Neuron (in vitro differentiated cells): ENCODE results near the gene SYK.

Experiments used
- H2AFZ ChIP-seq: one replicate; pipeline ENCODE4 v1.6.1; 2013; ENCODE audit warnings: low read depth, mild to moderate bottlenecking, inconsistent platforms, low read length, moderate library complexity
- H3K27me3 ChIP-seq: one replicate; pipeline ENCODE4 v1.6.1; 2013; ENCODE audit warnings: low read length; ENCODE audit not compliant: insufficient read depth
- H3K36me3 ChIP-seq: one replicate; pipeline ENCODE4 v1.6.1; 2013; ENCODE audit warnings: low read length; ENCODE audit not compliant: insufficient read depth
- H3K4me1 ChIP-seq: one replicate; pipeline ENCODE4 v1.6.1; 2013; ENCODE audit warnings: low read length; ENCODE audit not compliant: insufficient read depth
- H3K4me3 ChIP-seq: 2 replicates; pipeline ENCODE4 v1.5.1; 2013; ENCODE audit warnings: mild to moderate bottlenecking, low read length, moderate library complexity
- H3K9me3 ChIP-seq: one replicate; pipeline ENCODE4 v1.6.1; 2013; ENCODE audit warnings: low read length

Gene SYK

DNA sequence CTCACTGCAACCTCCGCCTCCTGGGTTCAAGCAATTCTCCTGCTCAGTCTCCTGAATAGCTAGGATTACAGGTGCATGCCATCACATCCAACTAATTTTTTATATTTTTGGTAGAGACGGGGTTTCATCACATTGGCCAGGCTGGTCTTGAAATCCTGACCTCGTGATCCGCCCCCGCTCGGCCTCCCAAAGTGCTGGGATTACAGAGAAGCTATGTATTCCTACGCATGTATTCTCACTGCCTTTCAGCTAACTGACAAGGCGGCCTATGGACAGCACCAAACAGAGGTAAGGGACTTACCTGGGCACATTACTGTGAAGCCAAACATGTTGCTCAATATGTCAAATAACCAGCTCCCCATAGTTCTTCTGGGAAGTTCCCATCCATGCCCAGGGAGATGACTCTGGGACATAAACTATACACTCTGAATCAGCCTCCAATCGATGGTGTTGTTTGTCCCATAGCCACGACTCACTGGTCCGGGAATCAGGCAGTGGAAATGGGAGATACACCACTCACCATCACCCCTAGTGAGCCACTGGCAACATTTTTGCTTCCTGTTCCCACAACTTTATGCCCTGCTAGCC lies 114.6 kb downstream of the SYK start:
- Histone ChIP-seq H3K36me3 (no peaks in the 10 kb centered on the region), H2AFZ (no peak overlapping the region), H3K9me3 (no peaks in the 10 kb centered on the region), H3K27me3 (no peaks in the 10 kb centered on the region), H3K4me3 (no peak overlapping the region), H3K4me1 (no peaks in the 10 kb centered on the region)

DNA sequence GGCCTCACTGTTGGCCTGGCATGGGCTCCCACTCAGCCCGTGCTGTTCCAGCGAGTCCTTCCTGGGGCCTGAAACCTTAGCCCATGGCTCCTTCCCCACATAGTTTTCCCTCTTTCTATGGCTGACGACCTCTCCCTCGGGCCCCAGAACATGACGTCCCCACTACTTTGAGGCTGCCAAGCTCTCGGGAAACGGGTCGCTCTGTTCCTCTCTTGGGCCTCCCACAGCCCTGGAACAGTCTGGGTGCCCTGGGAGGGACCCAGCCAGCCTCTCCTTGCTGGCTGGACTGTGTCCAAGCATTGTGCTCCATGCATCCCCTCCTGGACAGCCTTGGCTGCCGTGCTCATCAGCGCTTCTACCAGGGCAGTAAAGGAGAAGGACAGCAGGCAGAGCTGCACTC lies 118.3 kb downstream of the SYK start:
- Histone ChIP-seq H3K4me1 (no peaks in the 10 kb centered on the region), H2AFZ (no peak overlapping the region), H3K27me3 (no peaks in the 10 kb centered on the region), H3K9me3 (no peaks in the 10 kb centered on the region), H3K4me3 (no peak overlapping the region), H3K36me3 (no peaks in the 10 kb centered on the region)

DNA sequence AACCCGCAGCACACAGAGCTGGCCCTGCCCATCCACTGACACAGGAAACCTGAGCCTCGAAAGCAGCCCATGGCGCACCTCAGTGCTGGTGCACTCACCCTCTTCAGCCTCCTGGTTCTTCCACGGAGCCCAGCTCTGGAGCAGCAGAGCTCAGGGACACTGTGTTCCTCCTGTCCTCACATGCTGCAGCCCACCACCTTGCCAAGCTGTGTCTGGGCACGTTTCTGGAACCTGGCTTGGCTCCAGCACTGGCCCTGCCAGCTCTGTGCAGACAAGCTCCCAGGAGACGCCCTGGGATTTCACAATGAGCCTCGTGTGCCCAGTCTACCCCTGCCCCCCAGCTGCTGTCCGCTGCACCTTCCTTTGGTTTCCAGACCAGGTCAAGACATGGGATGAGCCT lies 119.5 kb downstream of the SYK start:
- no peaks in the 10 kb centered on the region for H3K27me3 ChIP-seq
- no peaks in the 10 kb centered on the region for H3K36me3 ChIP-seq
- H3K4me3 ChIP-seq, result no peak overlapping the region
- H3K4me1 ChIP-seq, result no peaks in the 10 kb centered on the region
- H3K9me3 ChIP-seq, result no peaks in the 10 kb centered on the region
- H2AFZ ChIP-seq, result no peak overlapping the region

DNA sequence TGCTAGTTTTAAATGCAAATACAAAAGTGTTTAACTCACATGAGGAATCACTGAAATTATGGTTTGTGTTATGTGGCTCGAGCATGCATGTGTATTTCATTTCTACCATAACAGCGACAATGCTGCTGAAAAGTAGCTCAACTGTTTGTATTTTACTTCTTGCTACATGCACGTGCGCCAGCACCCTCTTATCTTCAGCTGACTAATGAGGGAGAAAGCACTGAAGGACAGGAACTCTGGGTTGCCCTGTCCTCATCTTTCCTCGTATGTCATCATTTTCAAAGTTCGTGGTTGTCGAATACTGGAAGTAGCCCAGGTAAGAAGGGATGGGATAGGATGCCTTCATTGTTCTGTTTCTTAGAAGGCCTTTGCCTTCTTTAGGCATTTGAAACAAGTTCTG lies 120.3 kb downstream of the SYK start:
- Histone ChIP-seq H2AFZ (no peak overlapping the region), H3K4me3 (no peak overlapping the region), H3K4me1 (no peaks in the 10 kb centered on the region), H3K36me3 (no peaks in the 10 kb centered on the region), H3K27me3 (no peaks in the 10 kb centered on the region), H3K9me3 (no peaks in the 10 kb centered on the region)

DNA sequence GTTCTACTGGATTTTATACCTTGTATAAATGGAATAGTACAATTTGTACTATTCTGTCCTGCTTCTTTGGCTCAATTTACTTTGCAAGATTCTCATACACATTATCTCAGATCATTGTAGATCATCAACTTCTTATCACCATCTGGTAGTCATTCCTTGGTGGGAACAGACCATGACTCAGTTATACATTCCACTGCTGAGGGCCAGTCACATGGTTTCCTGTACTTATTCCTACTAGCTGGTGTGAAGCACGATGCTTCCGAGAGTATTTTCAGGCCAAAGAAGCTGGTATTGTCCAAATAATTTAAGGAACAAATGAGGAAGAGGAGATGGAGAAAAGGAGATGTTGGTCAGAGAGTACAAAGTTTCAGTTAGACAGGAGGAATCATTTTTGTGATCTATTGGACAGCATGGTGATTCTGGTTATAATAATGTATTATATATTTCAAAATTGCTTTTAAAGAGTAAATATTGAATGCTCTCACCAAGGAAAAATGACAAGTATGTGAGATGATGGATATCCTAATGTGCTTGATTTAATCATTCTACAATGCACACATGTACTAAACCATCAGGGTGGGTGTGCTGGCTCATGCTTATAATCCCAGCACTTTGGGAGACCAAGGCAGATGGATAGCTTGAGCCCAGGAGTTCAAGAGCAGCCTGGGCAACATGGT lies 124.1 kb downstream of the SYK start:
- Histone ChIP-seq H3K36me3 (no peaks in the 10 kb centered on the region), H3K9me3 (no peaks in the 10 kb centered on the region), H3K4me1 (no peaks in the 10 kb centered on the region), H3K27me3 (peaks cover 3% of the 10 kb centered on the region), H3K4me3 (no peak overlapping the region), H2AFZ (no peak overlapping the region)

DNA sequence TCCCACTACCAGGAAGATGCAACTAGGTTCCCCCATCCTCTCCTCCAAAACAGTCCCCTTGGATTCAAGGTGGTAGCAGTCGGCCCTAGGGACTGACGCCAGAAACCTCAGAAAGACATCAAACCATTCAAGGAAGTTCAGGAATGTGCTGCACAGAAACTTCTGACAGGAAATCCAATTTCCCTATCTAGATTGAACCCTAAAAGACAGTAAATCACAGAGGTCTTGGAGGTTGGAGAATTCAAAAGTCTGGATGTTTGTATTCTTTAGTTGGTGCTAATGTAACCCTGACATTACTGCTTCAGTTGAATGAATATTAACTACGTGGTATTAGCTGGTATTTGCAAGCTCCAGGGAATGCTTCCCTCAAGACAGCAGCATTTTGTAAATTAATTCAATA lies 125.3 kb downstream of the SYK start:
- no peak overlapping the region for H3K4me3 ChIP-seq
- no peaks in the 10 kb centered on the region for H3K36me3 ChIP-seq
- H2AFZ ChIP-seq, result no peak overlapping the region
- no peaks in the 10 kb centered on the region for H3K9me3 ChIP-seq
- H3K27me3 ChIP-seq, result peaks cover 3% of the 10 kb centered on the region
- no peaks in the 10 kb centered on the region for H3K4me1 ChIP-seq

DNA sequence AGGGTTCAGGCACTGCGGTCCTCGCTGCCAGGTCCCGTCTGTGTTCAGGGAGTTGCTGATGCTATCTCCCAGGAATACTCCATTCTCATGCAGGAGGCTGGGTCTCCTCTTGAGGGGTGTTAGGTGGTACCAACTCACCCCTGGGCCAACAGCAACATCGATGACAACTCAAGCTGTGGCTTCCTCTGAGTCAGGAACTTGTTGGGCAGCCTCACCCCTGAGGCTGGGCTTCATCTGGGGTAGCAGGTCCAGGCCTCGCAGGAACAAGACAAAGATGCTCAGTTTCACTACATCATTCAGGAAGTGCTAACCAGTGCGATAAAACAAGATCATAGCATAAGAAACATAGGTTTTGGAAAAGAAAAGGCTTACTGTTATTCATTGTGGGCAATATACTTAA lies 125.9 kb downstream of the SYK start:
- Histone ChIP-seq H3K4me1 (no peaks in the 10 kb centered on the region), H3K36me3 (no peaks in the 10 kb centered on the region), H3K9me3 (no peaks in the 10 kb centered on the region), H3K27me3 (peaks cover 3% of the 10 kb centered on the region), H2AFZ (no peak overlapping the region), H3K4me3 (no peak overlapping the region)

DNA sequence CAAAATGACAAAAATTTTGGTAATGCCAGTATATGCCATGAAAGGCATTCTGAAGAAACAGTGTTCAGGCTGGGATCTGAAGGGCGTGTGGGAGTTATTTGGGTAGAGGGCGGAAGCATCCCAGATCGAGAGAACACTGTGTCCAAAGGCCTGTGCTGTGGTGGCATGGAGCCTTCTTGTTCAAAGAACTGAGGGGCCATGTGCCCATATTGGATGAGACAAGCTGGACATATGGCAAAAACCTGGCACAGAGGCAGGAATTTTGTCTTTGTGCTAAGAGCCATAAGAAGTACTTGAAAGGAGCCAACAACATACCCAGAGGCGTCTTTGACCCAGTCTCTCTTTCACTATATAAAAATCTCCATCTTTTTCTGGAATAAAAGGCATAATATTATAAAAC lies 128.0 kb downstream of the SYK start:
- Histone ChIP-seq H3K9me3 (no peaks in the 10 kb centered on the region), H3K4me3 (no peak overlapping the region), H3K36me3 (no peaks in the 10 kb centered on the region), H3K4me1 (no peaks in the 10 kb centered on the region), H3K27me3 (peaks cover 3% of the 10 kb centered on the region), H2AFZ (no peak overlapping the region)

DNA sequence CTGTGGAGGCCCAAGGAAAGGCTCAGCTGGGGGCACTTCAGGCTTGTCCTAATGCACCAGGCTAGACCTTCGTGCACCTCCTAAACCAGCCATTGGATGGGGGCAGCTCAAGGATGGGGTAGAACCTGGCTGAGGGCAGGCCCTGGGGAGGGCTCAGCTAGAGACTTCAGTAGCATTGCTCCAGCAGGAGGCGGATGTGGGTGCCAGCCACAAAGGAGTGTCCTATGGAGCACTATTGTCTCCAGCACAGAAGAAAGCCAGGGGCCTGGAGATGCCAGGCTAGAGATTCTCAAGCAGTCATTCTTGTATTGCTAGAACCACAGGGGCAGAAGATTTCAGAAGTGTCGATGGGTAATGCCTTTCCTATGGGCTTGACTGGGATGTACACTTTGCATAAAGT lies 131.8 kb downstream of the SYK start:
- no peak overlapping the region for H2AFZ ChIP-seq
- H3K36me3 ChIP-seq, result no peaks in the 10 kb centered on the region
- H3K4me3 ChIP-seq, result no peak overlapping the region
- no peaks in the 10 kb centered on the region for H3K4me1 ChIP-seq
- no peaks in the 10 kb centered on the region for H3K27me3 ChIP-seq
- no peaks in the 10 kb centered on the region for H3K9me3 ChIP-seq

DNA sequence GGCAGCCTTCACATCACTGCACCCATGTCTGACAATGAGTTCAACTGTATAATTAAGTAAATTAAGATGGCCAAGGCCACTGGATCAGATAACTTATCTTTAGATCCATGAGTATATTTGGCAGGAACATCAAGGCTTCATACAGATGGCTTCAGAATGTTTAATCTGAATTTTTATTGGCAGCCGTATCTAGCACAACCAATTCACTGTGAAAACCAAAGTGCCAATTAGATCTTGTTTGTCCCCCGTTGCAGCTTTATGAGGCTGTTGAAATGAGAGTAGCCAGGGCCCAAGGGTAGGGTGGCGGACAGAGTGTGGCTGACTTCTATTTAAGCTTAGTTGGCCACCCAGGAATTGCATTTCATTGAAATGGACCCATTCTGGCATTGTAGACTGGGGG lies 137.7 kb downstream of the SYK start:
- Histone ChIP-seq H3K4me1 (no peaks in the 10 kb centered on the region), H3K36me3 (no peaks in the 10 kb centered on the region), H2AFZ (no peak overlapping the region), H3K27me3 (no peaks in the 10 kb centered on the region), H3K9me3 (no peaks in the 10 kb centered on the region), H3K4me3 (no peak overlapping the region)

DNA sequence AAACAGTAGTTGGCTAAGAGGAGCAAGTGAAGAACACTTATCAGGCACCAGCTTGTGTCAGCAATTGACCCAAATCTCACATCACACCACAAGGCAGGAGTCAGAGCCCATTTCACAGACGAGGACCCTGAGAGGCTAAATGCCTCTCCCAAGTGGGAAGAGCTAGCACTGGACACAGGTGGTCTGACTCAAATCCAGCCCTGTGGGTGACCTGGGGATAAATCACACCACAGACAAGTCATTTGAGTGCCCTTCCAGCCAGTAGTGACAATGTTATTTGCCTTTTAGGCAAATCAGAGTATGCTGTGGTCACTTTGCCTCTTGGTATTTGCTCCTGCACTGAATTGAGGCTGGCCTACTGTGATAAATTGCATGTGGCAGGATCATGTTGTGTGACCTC lies 138.7 kb downstream of the SYK start:
- no peaks in the 10 kb centered on the region for H3K27me3 ChIP-seq
- H3K4me3 ChIP-seq, result no peak overlapping the region
- no peaks in the 10 kb centered on the region for H3K36me3 ChIP-seq

DNA sequence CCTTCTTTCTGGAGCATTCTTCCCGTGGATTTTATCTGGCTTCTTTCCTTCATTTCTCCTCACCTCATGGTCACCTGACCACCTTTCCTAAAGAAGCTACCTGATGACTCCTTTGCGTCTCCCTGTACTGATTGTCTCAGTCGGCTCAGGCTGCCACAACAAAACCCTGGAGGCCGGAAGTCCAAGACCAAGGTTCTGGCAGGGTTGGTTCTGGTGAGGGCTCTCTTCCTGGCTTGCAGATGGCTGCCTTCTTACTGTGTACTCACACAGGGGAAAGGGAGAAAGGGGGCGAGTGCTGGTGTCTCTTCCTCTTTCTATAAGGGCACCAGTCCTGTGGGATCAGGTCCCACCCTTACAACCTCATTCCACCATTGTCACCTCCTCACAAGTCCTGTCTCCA lies 140.0 kb downstream of the SYK start:
- Histone ChIP-seq H3K4me3 (no peak overlapping the region), H3K27me3 (no peaks in the 10 kb centered on the region), H3K4me1 (no peaks in the 10 kb centered on the region), H3K9me3 (no peaks in the 10 kb centered on the region), H3K36me3 (no peaks in the 10 kb centered on the region), H2AFZ (no peak overlapping the region)

More for the DNA sequence above, 138.7 kb downstream of the SYK start:
- Histone ChIP-seq H2AFZ (no peak overlapping the region), H3K4me1 (no peaks in the 10 kb centered on the region), H3K9me3 (no peaks in the 10 kb centered on the region)

DNA sequence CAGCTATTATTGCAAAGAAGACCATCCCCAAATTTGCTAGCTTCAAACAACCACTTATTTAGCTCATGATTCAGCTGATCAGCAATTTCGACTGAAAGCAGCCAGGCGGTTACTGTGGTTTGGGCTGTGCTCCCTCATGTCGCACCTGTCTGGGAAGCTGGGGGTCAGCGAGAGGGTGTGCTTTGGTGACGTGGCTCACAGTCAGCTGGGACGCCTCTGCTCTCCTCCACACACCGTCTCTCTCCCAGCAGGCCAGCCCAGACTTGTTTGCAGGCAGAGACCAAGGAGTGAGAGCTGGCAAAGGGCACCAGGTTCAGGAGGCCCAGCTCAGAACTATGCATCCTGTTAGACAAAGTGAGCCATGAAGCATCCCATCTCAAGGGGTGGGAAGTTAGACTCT lies 140.9 kb downstream of the SYK start:
- Histone ChIP-seq H3K27me3 (no peaks in the 10 kb centered on the region), H3K9me3 (no peaks in the 10 kb centered on the region), H3K36me3 (no peaks in the 10 kb centered on the region), H3K4me1 (no peaks in the 10 kb centered on the region), H2AFZ (no peak overlapping the region), H3K4me3 (no peak overlapping the region)

DNA sequence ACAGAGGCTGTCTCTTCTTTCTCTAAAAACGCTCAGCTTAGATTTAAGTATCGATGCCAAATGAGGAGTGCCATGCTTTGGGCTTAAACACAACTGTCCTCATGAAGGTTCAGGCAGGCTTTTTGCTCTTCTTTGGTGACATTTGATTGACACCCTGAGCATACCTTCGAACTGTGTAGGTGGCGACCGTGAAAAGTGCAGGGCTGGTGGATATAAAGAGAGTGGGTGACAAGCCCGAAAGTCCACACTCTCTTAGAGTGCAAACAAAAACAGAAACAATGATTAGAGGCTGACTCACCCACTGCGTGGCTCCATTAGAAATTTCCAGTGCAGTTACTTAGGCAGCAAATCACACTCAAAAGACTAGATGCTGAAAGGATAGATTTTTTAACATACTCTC lies 141.7 kb downstream of the SYK start:
- H3K36me3 ChIP-seq, result no peaks in the 10 kb centered on the region
- H2AFZ ChIP-seq, result no peak overlapping the region

More for the DNA sequence above, 141.7 kb downstream of the SYK start:
- Histone ChIP-seq H3K9me3 (no peaks in the 10 kb centered on the region), H3K4me3 (no peak overlapping the region), H3K27me3 (no peaks in the 10 kb centered on the region), H3K4me1 (no peaks in the 10 kb centered on the region)
